Trophoblast cell (in vitro differentiated cells and primary cell): Measurements from ENCODE around the gene STKLD1.

ENCODE experiments used
- DNase-seq, 2 donors: peaks; one replicate each; pipeline ENCODE4 v3.0.0-alpha.2; 2016
- H2AFZ ChIP-seq: 2 replicates; pipeline ENCODE4 v1.6.1; 2013; ENCODE audit warnings: low read length, moderate library complexity, mild to moderate bottlenecking; ENCODE audit not compliant: insufficient read depth, poor library complexity
- H2AK5ac ChIP-seq: 2 replicates; pipeline ENCODE4 v1.6.1; 2013; ENCODE audit warnings: mild to moderate bottlenecking, low read length
- H2BK120ac ChIP-seq: 2 replicates; pipeline ENCODE4 v1.6.1; 2013; ENCODE audit warnings: low read length, mild to moderate bottlenecking, moderate library complexity; ENCODE audit not compliant: insufficient read depth, poor library complexity
- H2BK12ac ChIP-seq: 2 replicates; pipeline ENCODE4 v1.6.1; 2013; ENCODE audit warnings: mild to moderate bottlenecking, low read length, moderate library complexity
- H2BK5ac ChIP-seq: 2 replicates; pipeline ENCODE4 v1.6.1; 2013; ENCODE audit warnings: low read length, low read depth, moderate library complexity, mild to moderate bottlenecking; ENCODE audit not compliant: poor library complexity
- H3K14ac ChIP-seq: 2 replicates; pipeline ENCODE4 v1.6.1; 2013; ENCODE audit warnings: mild to moderate bottlenecking, low read length
- H3K18ac ChIP-seq: 2 replicates; pipeline ENCODE4 v1.6.1; 2013; ENCODE audit warnings: mild to moderate bottlenecking, low read length
- H3K23ac ChIP-seq: 2 replicates; pipeline ENCODE4 v1.6.1; 2013; ENCODE audit warnings: low read length
- H3K27ac ChIP-seq: 2 replicates; pipeline ENCODE4 v1.5.1; 2013; ENCODE audit warnings: low read depth, mild to moderate bottlenecking, inconsistent platforms, low read length, moderate library complexity
- H3K27me3 ChIP-seq: 2 replicates; pipeline ENCODE4 v1.6.1; 2013; ENCODE audit warnings: inconsistent platforms, mild to moderate bottlenecking, low read length, moderate library complexity; ENCODE audit not compliant: insufficient read depth
- H3K36me3 ChIP-seq, 2 experiments: 1 replicate in 1 of 2; 2 replicates in 1 of 2; pipeline ENCODE4 v1.6.1; 2013; ENCODE audit warnings: low read length in 2 of 2, mild to moderate bottlenecking in 2 of 2, moderate library complexity in 1 of 2; ENCODE audit not compliant: insufficient read depth in 2 of 2, control insufficient read depth in 1 of 2
- H3K4ac ChIP-seq: 2 replicates; pipeline ENCODE4 v1.6.1; 2013; ENCODE audit warnings: low read depth, mild to moderate bottlenecking, low read length, moderate library complexity
- H3K4me1 ChIP-seq, 2 experiments: 1 replicate in 1 of 2; 2 replicates in 1 of 2; pipeline ENCODE4 v1.6.1; 2013; ENCODE audit warnings: low read length in 2 of 2, mild to moderate bottlenecking in 2 of 2, moderate library complexity in 1 of 2; ENCODE audit not compliant: insufficient read depth in 2 of 2, control insufficient read depth in 1 of 2
- H3K4me2 ChIP-seq: 2 replicates; pipeline ENCODE4 v1.6.1; 2013; ENCODE audit warnings: inconsistent platforms, mild to moderate bottlenecking, low read length, moderate library complexity
- H3K4me3 ChIP-seq: 2 replicates; pipeline ENCODE4 v1.5.1; 2013; ENCODE audit warnings: mild to moderate bottlenecking, low read depth, low read length, inconsistent platforms
- H3K79me1 ChIP-seq: one replicate; pipeline ENCODE4 v1.6.1; 2013; ENCODE audit warnings: low read length
- H3K79me2 ChIP-seq: 2 replicates; pipeline ENCODE4 v1.6.1; 2013; ENCODE audit warnings: low read length, mild to moderate bottlenecking; ENCODE audit not compliant: control insufficient read depth, insufficient read depth, poor library complexity
- H3K9ac ChIP-seq: 2 replicates; pipeline ENCODE4 v1.6.1; 2013; ENCODE audit warnings: mild to moderate bottlenecking, low read length
- H3K9me3 ChIP-seq: 2 replicates; pipeline ENCODE4 v1.6.1; 2013; ENCODE audit warnings: low read depth, mild to moderate bottlenecking, control low read depth, inconsistent platforms, low read length; ENCODE audit not compliant: insufficient read depth
- H4K12ac ChIP-seq: 2 replicates; pipeline ENCODE4 v1.6.1; 2013; ENCODE audit warnings: low read depth, mild to moderate bottlenecking, low read length, moderate library complexity
- H4K8ac ChIP-seq: 2 replicates; pipeline ENCODE4 v1.6.1; 2013; ENCODE audit warnings: low read depth, mild to moderate bottlenecking, low read length, moderate library complexity
- H4K91ac ChIP-seq: one replicate; pipeline ENCODE4 v1.6.1; 2013; ENCODE audit warnings: low read depth, mild to moderate bottlenecking, low read length, moderate library complexity
- WGBS: extraction: QIAGEN DNeasy Blood & Tissue Kit; methylation state at CpG from one replicate; pipeline ENCODE4 v1.1.7; 2013; ENCODE audit warnings: missing lambda C conversion rate; ENCODE audit not compliant: insufficient read length, insufficient coverage; ENCODE audit errors: extremely low coverage; 5-methylcytosine and 5-hydroxymethylcytosine counted together

STKLD1 gene

GRCh38 chr9:133424187-133424586 lies 48.0 kb downstream of the STKLD1 start:
- WGBS = no CpG with 5 or more reads among the region's 12 CpGs
- Histone ChIP-seq H3K4ac (no peak overlapping the region), H2BK12ac (no peak overlapping the region), H4K8ac (no peak overlapping the region), H3K4me1 (peaks cover 0 to 2% of the 10 kb centered on the region in 2 experiments), H4K91ac (no peak overlapping the region), H3K23ac (no peak overlapping the region), H3K36me3 (no peaks in the 10 kb centered on the region), H3K9me3 (peaks cover 6% of the 10 kb centered on the region), H2BK5ac (no peak overlapping the region), H3K79me2 (no peaks in the 10 kb centered on the region), H3K27me3 (no peaks in the 10 kb centered on the region), H3K4me2 (no peak overlapping the region), H3K18ac (no peak overlapping the region), H3K14ac (no peak overlapping the region), H4K12ac (no peak overlapping the region), H3K9ac (no peak overlapping the region), H3K79me1 (no peaks in the 10 kb centered on the region), H3K27ac (no peak overlapping the region), H2AFZ (no peak overlapping the region), H3K4me3 (no peak overlapping the region), H2BK120ac (no peak overlapping the region), H2AK5ac (no peak overlapping the region)
- no peak for DNase-seq

- Histone ChIP-seq H2BK5ac (no peak overlapping the region), H3K14ac (no peak overlapping the region), H3K9ac (no peak overlapping the region), H3K27ac (no peak overlapping the region), H3K4me2 (no peak overlapping the region), H3K4ac (no peak overlapping the region), H3K79me2 (no peaks in the 10 kb centered on the region), H2AFZ (no peak overlapping the region), H4K91ac (no peak overlapping the region), H3K36me3 (no peaks in the 10 kb centered on the region), H2AK5ac (no peak overlapping the region), H2BK120ac (no peak overlapping the region), H3K4me1 (peaks cover 4% of the 10 kb centered on the region in 2 experiments), H4K12ac (no peak overlapping the region), H3K18ac (no peak overlapping the region), H3K4me3 (no peak overlapping the region), H2BK12ac (no peak overlapping the region), H3K23ac (no peak overlapping the region), H3K9me3 (peaks cover 6% of the 10 kb centered on the region), H3K79me1 (no peaks in the 10 kb centered on the region), H3K27me3 (peaks cover 5% of the 10 kb centered on the region), H4K8ac (no peak overlapping the region)
- WGBS = no CpG with 5 or more reads among the region's 22 CpGs
- DNase-seq = no peak
Measured at GRCh38 chr9:133425049-133425632, 49.0 kb downstream of the STKLD1 start.

- H2BK120ac ChIP-seq = no peak overlapping the region
- H3K4me3 ChIP-seq = no peak overlapping the region
- H3K36me3 ChIP-seq = no peaks in the 10 kb centered on the region
- H3K27me3 ChIP-seq = peaks cover 5% of the 10 kb centered on the region
- H2BK12ac ChIP-seq = no peak overlapping the region
- no peak overlapping the region for H4K8ac ChIP-seq
- no peak overlapping the region for H3K4me2 ChIP-seq
- H3K79me2 ChIP-seq = no peaks in the 10 kb centered on the region
- H3K18ac ChIP-seq = no peak overlapping the region
- no peaks in the 10 kb centered on the region for H3K79me1 ChIP-seq
- no peak overlapping the region for H3K4ac ChIP-seq
- H3K14ac ChIP-seq = no peak overlapping the region
- no peak overlapping the region for H3K27ac ChIP-seq
- no CpG with 5 or more reads among the region's 11 CpGs for WGBS
- H3K9me3 ChIP-seq = peaks cover 6% of the 10 kb centered on the region
- H2AFZ ChIP-seq = no peak overlapping the region
- peaks cover 4% of the 10 kb centered on the region in 2 experiments for H3K4me1 ChIP-seq
- no peak for DNase-seq
- H2BK5ac ChIP-seq = no peak overlapping the region
- H4K12ac ChIP-seq = no peak overlapping the region
- H4K91ac ChIP-seq = no peak overlapping the region
- no peak overlapping the region for H2AK5ac ChIP-seq
- H3K9ac ChIP-seq = no peak overlapping the region
- no peak overlapping the region for H3K23ac ChIP-seq
Measured at GRCh38 chr9:133426011-133426410, 49.8 kb downstream of the STKLD1 start.

GRCh38 chr9:133427658-133428348 lies 51.6 kb downstream of the STKLD1 start:
- H3K27ac ChIP-seq = no peak overlapping the region
- H3K14ac ChIP-seq = no peak overlapping the region
- H3K18ac ChIP-seq = no peak overlapping the region
- H2BK5ac ChIP-seq = no peak overlapping the region
- no peak overlapping the region for H3K9ac ChIP-seq
- no peak overlapping the region for H3K23ac ChIP-seq
- no peak overlapping the region for H2BK12ac ChIP-seq
- H2AFZ ChIP-seq = no peak overlapping the region
- no peak overlapping the region for H3K4me3 ChIP-seq
- H3K4me1 ChIP-seq = peaks cover 4% of the 10 kb centered on the region in 2 experiments
- peaks cover 6% of the 10 kb centered on the region for H3K9me3 ChIP-seq
- H3K36me3 ChIP-seq = no peaks in the 10 kb centered on the region
- peaks cover 5% of the 10 kb centered on the region for H3K27me3 ChIP-seq
- H4K8ac ChIP-seq = peak overlapping the region; percentile 34
- WGBS = no CpG with 5 or more reads among the region's 10 CpGs
- H4K12ac ChIP-seq = no peak overlapping the region
- no peaks in the 10 kb centered on the region for H3K79me2 ChIP-seq
- H2AK5ac ChIP-seq = no peak overlapping the region
- no peak overlapping the region for H3K4ac ChIP-seq
- H2BK120ac ChIP-seq = no peak overlapping the region
- peak overlapping the region; percentile 61 for H3K4me2 ChIP-seq
- H3K79me1 ChIP-seq = no peaks in the 10 kb centered on the region
- DNase-seq = no peak
- no peak overlapping the region for H4K91ac ChIP-seq
